Parathyroid adenoma (tissue), 2 donors: ENCODE results near the gene KPNB1.
"Not testable (repeated sequence)": the region's sequence is repeated elsewhere in the genome, so short reads cannot be mapped to it uniquely, and the experiment has no call there.

Source experiments
- H2AFZ ChIP-seq: fragments of 300-600 bp; sonication (generic); one replicate; pipeline ENCODE4 v1.7.0; 2017; ENCODE audit warnings: antibody characterized with exemption, mild to moderate bottlenecking
- H3K27ac ChIP-seq: fragments of 300-600 bp; sonication (generic); one replicate; pipeline ENCODE4 v1.7.0; 2017
- H3K27me3 ChIP-seq: fragments of 300-600 bp; sonication (generic); one replicate; pipeline ENCODE4 v1.7.0; 2017; ENCODE audit warnings: low read length; ENCODE audit not compliant: control insufficient read depth, insufficient read depth
- H3K36me3 ChIP-seq: fragments of 300-600 bp; sonication (generic); one replicate; pipeline ENCODE4 v1.7.0; 2017; ENCODE audit warnings: low read length; ENCODE audit not compliant: control insufficient read depth, insufficient read depth
- H3K4me1 ChIP-seq: fragments of 300-600 bp; sonication (generic); one replicate; pipeline ENCODE4 v1.7.0; 2017; ENCODE audit warnings: control low read depth
- H3K4me2 ChIP-seq: fragments of 300-600 bp; sonication (generic); one replicate; pipeline ENCODE4 v1.7.0; 2017; ENCODE audit warnings: low read length
- H3K4me3 ChIP-seq: fragments of 300-600 bp; sonication (generic); one replicate; pipeline ENCODE4 v1.7.0; 2017; ENCODE audit warnings: low read depth, low read length
- H3K79me2 ChIP-seq: fragments of 300-600 bp; sonication (generic); one replicate; pipeline ENCODE4 v1.7.0; 2017; ENCODE audit warnings: control low read depth
- H3K9ac ChIP-seq: fragments of 300-600 bp; sonication (generic); one replicate; pipeline ENCODE4 v1.7.0; 2017; ENCODE audit warnings: mild to moderate bottlenecking
- H3K9me3 ChIP-seq: fragments of 300-600 bp; sonication (generic); one replicate; pipeline ENCODE4 v1.7.0; 2017; ENCODE audit warnings: low read length; ENCODE audit not compliant: control insufficient read depth
- CTCF ChIP-seq: fragments of 300-600 bp; sonication (generic); IDR thresholded peaks from one replicate; pipeline ENCODE4 v1.7.0; 2017; ENCODE audit warnings: antibody characterized with exemption, mild to moderate bottlenecking
- donor health status: primary hyperparathyroidism.

KPNB1 gene

GRCh38 chr17:47676510-47677165, 26.9 kb downstream of the KPNB1 start:
- no peaks in the 10 kb centered on the region for H3K36me3 ChIP-seq
- H2AFZ ChIP-seq = no peak overlapping the region
- H3K4me3 ChIP-seq = no peak overlapping the region
- H3K9ac ChIP-seq = no peak overlapping the region
- H3K79me2 ChIP-seq = no peaks in the 10 kb centered on the region
- H3K9me3 ChIP-seq = no peaks in the 10 kb centered on the region
- no peaks in the 10 kb centered on the region for H3K27me3 ChIP-seq
- no peak overlapping the region for H3K27ac ChIP-seq
- no peak for TF ChIP-seq CTCF
- no peak overlapping the region for H3K4me2 ChIP-seq
- no peaks in the 10 kb centered on the region for H3K4me1 ChIP-seq

GRCh38 chr17:47678196-47678595, 28.5 kb downstream of the KPNB1 start:
- TF ChIP-seq CTCF = no peak
- Histone ChIP-seq H3K9me3 (no peaks in the 10 kb centered on the region), H2AFZ (no peak overlapping the region), H3K79me2 (no peaks in the 10 kb centered on the region), H3K4me3 (no peak overlapping the region), H3K36me3 (no peaks in the 10 kb centered on the region), H3K9ac (no peak overlapping the region), H3K4me2 (no peak overlapping the region), H3K27ac (no peak overlapping the region), H3K27me3 (no peaks in the 10 kb centered on the region), H3K4me1 (no peaks in the 10 kb centered on the region)

GRCh38 chr17:47682138-47682537, 32.4 kb downstream of the KPNB1 start:
- Histone ChIP-seq H3K36me3 (no peaks in the 10 kb centered on the region), H3K79me2 (no peaks in the 10 kb centered on the region), H3K9ac (no peak overlapping the region), H3K4me3 (no peak overlapping the region), H2AFZ (no peak overlapping the region), H3K4me1 (no peaks in the 10 kb centered on the region), H3K4me2 (no peak overlapping the region), H3K9me3 (no peaks in the 10 kb centered on the region), H3K27ac (no peak overlapping the region), H3K27me3 (no peaks in the 10 kb centered on the region)
- no peak for TF ChIP-seq CTCF

- not testable (repeated sequence) for H3K27me3 ChIP-seq, H3K79me2 ChIP-seq, H2AFZ ChIP-seq, H3K4me3 ChIP-seq, H3K27ac ChIP-seq, H3K9ac ChIP-seq, H3K4me2 ChIP-seq, H3K9me3 ChIP-seq, H3K4me1 ChIP-seq, H3K36me3 ChIP-seq
Observed at GRCh38 chr17:47682727-47683126, 33.0 kb downstream of the KPNB1 start.

- H3K36me3 ChIP-seq = no peaks in the 10 kb centered on the region
Observed at GRCh38 chr17:47684025-47684424, 34.3 kb downstream of the KPNB1 start.

More at GRCh38 chr17:47684025-47684424, 34.3 kb downstream of the KPNB1 start:
- H3K4me1 ChIP-seq = peaks cover 2% of the 10 kb centered on the region
- no peak overlapping the region for H3K4me3 ChIP-seq
- H3K27ac ChIP-seq = no peak overlapping the region
- no peak overlapping the region for H3K4me2 ChIP-seq
- H3K9me3 ChIP-seq = no peaks in the 10 kb centered on the region
- TF ChIP-seq CTCF = no peak
- H3K9ac ChIP-seq = no peak overlapping the region
- no peak overlapping the region for H2AFZ ChIP-seq
- H3K79me2 ChIP-seq = no peaks in the 10 kb centered on the region
- no peaks in the 10 kb centered on the region for H3K27me3 ChIP-seq
